MM.1S (cell line): ENCODE data around the gene MOBP.

Experiments used
- DNase-seq: peaks from one replicate; pipeline ENCODE4 v3.0.0-alpha.2; 2015
- H2AFZ ChIP-seq: fragments of 300-600 bp; sonication (generic); 2 replicates; pipeline ENCODE4 v1.6.0; 2016; ENCODE audit warnings: antibody characterized with exemption, low read length
- H3F3A ChIP-seq: fragments of 300-600 bp; sonication (generic); 2 replicates; pipeline ENCODE4 v1.6.1; 2016; ENCODE audit warnings: mild to moderate bottlenecking, antibody characterized with exemption, low read length, moderate library complexity, mixed read lengths; ENCODE audit not compliant: insufficient read depth
- H3K27ac ChIP-seq: fragments of 300-600 bp; sonication (generic); 2 replicates; pipeline ENCODE4 v1.5.1; 2016; ENCODE audit warnings: mild to moderate bottlenecking, low read length
- H3K27me3 ChIP-seq: fragments of 300-600 bp; sonication (generic); replicated peaks from 2 replicates; pipeline ENCODE4 v1.6.0; 2016; ENCODE audit warnings: low read length; ENCODE audit not compliant: insufficient read depth
- H3K36me3 ChIP-seq: fragments of 300-600 bp; sonication (generic); replicated peaks from 2 replicates; pipeline ENCODE4 v1.6.1; 2016; ENCODE audit warnings: mild to moderate bottlenecking, low read length, mixed read lengths; ENCODE audit not compliant: insufficient read depth
- H3K4me1 ChIP-seq: fragments of 300-600 bp; sonication (generic); 2 replicates; pipeline ENCODE4 v1.6.1; 2016; ENCODE audit warnings: low read length, mixed read lengths
- H3K4me2 ChIP-seq: fragments of 300-600 bp; sonication (generic); 2 replicates; pipeline ENCODE4 v1.6.0; 2016; ENCODE audit warnings: low read depth, low read length
- H3K4me3 ChIP-seq: fragments of 300-600 bp; sonication (generic); 2 replicates; pipeline ENCODE4 v1.5.1; 2016; ENCODE audit warnings: low read length, mixed read lengths
- H3K79me2 ChIP-seq: fragments of 300-600 bp; sonication (generic); 2 replicates; pipeline ENCODE4 v1.6.1; 2016; ENCODE audit warnings: mixed run types, low read length, mixed read lengths
- H3K9ac ChIP-seq: fragments of 300-600 bp; sonication (generic); 2 replicates; pipeline ENCODE4 v1.6.1; 2016; ENCODE audit warnings: low read length, mixed read lengths
- H3K9me2 ChIP-seq: fragments of 300-600 bp; sonication (generic); replicated peaks from 2 replicates; pipeline ENCODE4 v1.6.1; 2016; ENCODE audit warnings: mild to moderate bottlenecking, low read length, mixed read lengths; ENCODE audit not compliant: insufficient read depth
- H3K9me3 ChIP-seq: fragments of 300-600 bp; sonication (generic); replicated peaks from 2 replicates; pipeline ENCODE4 v1.6.1; 2016; ENCODE audit warnings: mild to moderate bottlenecking, low read length, mixed read lengths; ENCODE audit not compliant: insufficient read depth
- H4K20me1 ChIP-seq: fragments of 300-600 bp; sonication (generic); 2 replicates; pipeline ENCODE4 v1.6.1; 2016; ENCODE audit warnings: mild to moderate bottlenecking, low read length, moderate library complexity, mixed read lengths; ENCODE audit not compliant: insufficient read depth
- EZH2 ChIP-seq: fragments of 300-600 bp; sonication (generic); optimal IDR thresholded peaks from 2 replicates; pipeline ENCODE3; 2017; ENCODE audit warnings: low read depth, mild to moderate bottlenecking, antibody characterized with exemption, low read length, mixed read lengths
- EZH2phosphoT487 ChIP-seq: fragments of 300-600 bp; sonication (generic); IDR thresholded peaks from 2 replicates; pipeline ENCODE4 v1.6.1; 2018; ENCODE audit warnings: antibody characterized with exemption, low read length
- TF ChIP-seq, protein P1 (sequence below): fragments of 300-600 bp; sonication (generic); IDR thresholded peaks from 2 replicates; pipeline ENCODE4 v1.5.1; 2016; ENCODE audit warnings: antibody characterized with exemption, low read length, mixed read lengths

MOBP gene

GRCh38 chr3:39528844-39529243 lies 61.4 kb downstream of the MOBP start:
- Histone ChIP-seq H3F3A (no peaks in the 10 kb centered on the region), H3K4me1 (no peaks in the 10 kb centered on the region), H3K27me3 (no peaks in the 10 kb centered on the region), H4K20me1 (no peaks in the 10 kb centered on the region), H3K9me2 (no peaks in the 10 kb centered on the region), H3K9ac (no peak overlapping the region), H3K4me2 (no peak overlapping the region), H3K9me3 (no peaks in the 10 kb centered on the region; the same call in 1 of the 2 replicates), H2AFZ (no peak overlapping the region), H3K4me3 (no peak overlapping the region), H3K27ac (no peak overlapping the region), H3K36me3 (no peaks in the 10 kb centered on the region), H3K79me2 (no peaks in the 10 kb centered on the region)
- no peak for DNase-seq
- TF ChIP-seq, protein P1, sequence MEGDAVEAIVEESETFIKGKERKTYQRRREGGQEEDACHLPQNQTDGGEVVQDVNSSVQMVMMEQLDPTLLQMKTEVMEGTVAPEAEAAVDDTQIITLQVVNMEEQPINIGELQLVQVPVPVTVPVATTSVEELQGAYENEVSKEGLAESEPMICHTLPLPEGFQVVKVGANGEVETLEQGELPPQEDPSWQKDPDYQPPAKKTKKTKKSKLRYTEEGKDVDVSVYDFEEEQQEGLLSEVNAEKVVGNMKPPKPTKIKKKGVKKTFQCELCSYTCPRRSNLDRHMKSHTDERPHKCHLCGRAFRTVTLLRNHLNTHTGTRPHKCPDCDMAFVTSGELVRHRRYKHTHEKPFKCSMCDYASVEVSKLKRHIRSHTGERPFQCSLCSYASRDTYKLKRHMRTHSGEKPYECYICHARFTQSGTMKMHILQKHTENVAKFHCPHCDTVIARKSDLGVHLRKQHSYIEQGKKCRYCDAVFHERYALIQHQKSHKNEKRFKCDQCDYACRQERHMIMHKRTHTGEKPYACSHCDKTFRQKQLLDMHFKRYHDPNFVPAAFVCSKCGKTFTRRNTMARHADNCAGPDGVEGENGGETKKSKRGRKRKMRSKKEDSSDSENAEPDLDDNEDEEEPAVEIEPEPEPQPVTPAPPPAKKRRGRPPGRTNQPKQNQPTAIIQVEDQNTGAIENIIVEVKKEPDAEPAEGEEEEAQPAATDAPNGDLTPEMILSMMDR = no peak
- TF ChIP-seq EZH2phosphoT487 (no peak), EZH2 (no peak)

- Histone ChIP-seq H3K9me3 (no peaks in the 10 kb centered on the region), H3K79me2 (no peaks in the 10 kb centered on the region), H3K27ac (no peak overlapping the region), H3K4me3 (no peak overlapping the region), H2AFZ (no peak overlapping the region), H3K4me1 (no peaks in the 10 kb centered on the region), H3K9ac (no peak overlapping the region), H3K36me3 (no peaks in the 10 kb centered on the region), H4K20me1 (no peaks in the 10 kb centered on the region), H3K4me2 (no peak overlapping the region), H3K27me3 (no peaks in the 10 kb centered on the region), H3F3A (no peaks in the 10 kb centered on the region), H3K9me2 (no peaks in the 10 kb centered on the region)
- TF ChIP-seq EZH2 (no peak), EZH2phosphoT487 (no peak)
- TF ChIP-seq, protein P1 = no peak
- no peak for DNase-seq
These were observed 62.1 kb downstream of the MOBP start for GRCh38 chr3:39529577-39529976.

DNA sequence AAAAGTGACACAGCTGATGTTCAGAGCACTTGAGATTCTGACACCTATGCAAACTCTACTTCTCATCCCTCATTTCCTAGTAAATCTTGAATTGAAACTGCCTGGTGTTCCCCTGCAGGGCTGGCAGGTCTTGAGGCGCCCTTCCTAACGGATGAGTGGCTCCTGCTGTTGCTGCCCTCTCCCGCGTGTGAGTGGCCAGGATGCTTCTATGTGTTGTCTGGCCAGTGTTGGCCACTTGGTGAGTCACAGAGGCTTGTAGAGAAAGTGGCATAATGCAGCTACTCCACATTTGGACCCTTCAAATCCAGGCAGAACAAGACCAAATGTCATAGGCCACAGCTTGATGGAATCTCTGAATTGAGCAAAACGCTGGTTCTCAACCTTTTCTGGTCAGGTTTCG lies 63.6 kb downstream of the MOBP start:
- Histone ChIP-seq H3K4me2 (no peak overlapping the region), H3K4me1 (no peaks in the 10 kb centered on the region), H3K4me3 (no peak overlapping the region), H3F3A (no peaks in the 10 kb centered on the region), H3K9me3 (no peaks in the 10 kb centered on the region), H3K9ac (no peak overlapping the region), H2AFZ (no peak overlapping the region), H4K20me1 (no peaks in the 10 kb centered on the region), H3K9me2 (no peaks in the 10 kb centered on the region), H3K36me3 (no peaks in the 10 kb centered on the region), H3K27ac (no peak overlapping the region), H3K79me2 (no peaks in the 10 kb centered on the region), H3K27me3 (no peaks in the 10 kb centered on the region)
- DNase-seq = no peak
- TF ChIP-seq EZH2 = no peak
- no peak for TF ChIP-seq EZH2phosphoT487
- TF ChIP-seq, protein P1 = no peak
